ENCODE results near the gene SFI1. TPM values are rescaled to one million over a fixed set of nuclear protein-coding genes. Genes with fewer than 3 reads are reported as not detected.

SFI1 gene, protein sequence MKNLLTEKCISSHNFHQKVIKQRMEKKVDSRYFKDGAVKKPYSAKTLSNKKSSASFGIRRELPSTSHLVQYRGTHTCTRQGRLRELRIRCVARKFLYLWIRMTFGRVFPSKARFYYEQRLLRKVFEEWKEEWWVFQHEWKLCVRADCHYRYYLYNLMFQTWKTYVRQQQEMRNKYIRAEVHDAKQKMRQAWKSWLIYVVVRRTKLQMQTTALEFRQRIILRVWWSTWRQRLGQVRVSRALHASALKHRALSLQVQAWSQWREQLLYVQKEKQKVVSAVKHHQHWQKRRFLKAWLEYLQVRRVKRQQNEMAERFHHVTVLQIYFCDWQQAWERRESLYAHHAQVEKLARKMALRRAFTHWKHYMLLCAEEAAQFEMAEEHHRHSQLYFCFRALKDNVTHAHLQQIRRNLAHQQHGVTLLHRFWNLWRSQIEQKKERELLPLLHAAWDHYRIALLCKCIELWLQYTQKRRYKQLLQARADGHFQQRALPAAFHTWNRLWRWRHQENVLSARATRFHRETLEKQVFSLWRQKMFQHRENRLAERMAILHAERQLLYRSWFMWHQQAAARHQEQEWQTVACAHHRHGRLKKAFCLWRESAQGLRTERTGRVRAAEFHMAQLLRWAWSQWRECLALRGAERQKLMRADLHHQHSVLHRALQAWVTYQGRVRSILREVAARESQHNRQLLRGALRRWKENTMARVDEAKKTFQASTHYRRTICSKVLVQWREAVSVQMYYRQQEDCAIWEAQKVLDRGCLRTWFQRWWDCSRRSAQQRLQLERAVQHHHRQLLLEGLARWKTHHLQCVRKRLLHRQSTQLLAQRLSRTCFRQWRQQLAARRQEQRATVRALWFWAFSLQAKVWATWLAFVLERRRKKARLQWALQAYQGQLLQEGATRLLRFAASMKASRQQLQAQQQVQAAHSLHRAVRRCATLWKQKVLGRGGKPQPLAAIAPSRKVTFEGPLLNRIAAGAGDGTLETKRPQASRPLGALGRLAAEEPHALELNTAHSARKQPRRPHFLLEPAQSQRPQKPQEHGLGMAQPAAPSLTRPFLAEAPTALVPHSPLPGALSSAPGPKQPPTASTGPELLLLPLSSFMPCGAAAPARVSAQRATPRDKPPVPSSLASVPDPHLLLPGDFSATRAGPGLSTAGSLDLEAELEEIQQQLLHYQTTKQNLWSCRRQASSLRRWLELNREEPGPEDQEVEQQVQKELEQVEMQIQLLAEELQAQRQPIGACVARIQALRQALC
- total RNA-seq = 406 and 416 TPM in 2 replicates

DNA sequence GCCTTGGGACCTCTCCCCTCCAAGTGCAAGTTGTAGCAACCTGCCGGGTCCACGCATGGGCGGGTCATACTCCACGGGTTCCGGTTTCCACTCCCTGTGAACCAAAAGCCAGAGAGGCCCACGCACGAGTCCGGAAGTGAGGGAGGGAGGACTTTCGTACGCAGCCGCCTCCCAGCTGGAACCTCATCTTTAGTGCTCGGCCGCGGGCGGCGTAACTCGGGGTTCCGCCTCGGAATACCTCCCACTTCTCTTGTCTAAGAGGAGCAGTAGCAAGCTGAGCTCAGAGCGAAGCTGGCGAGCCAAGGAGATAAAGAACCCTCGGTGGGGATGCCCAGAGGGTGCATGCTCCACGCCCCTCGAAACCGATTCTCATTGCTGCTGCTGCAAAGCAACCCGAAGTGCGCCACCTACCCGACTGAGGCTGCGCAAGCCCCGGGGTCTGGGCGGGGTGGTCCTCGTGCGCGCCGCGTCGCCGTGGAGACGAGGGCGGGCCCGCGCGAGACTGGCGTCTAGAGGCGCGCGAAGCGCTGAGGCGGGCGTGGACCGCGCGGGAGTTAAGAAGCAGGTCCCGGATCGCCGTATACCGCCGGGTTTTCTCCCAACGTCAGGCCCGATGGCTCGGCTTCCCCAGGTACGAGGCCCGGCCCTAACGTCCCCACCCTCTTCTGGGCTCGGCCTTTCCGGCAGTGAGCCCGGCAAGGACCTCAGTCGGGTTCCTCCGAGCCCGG, at the start of gene SFI1:
Gene SFI1, plus strand, starts transcription at position 530 of the 728 bp plus-strand sequence. CDS start 11,749 bp downstream, outside the sequence.
- peak; percentile 94 for DNase-seq (ENCODE audit: low spot score)
- intact Hi-C loops (cut with micrococcal nuclease) = loop anchor here (1.0 to 5.0 kb wide), 5 partner anchors 8 to 256 kb away; partner anchors contain the start of genes DEPDC5 and PRR14L
- Mint-ChIP-seq H3K36me3 (ENCODE audit: low read depth) (peaks cover 19% of the 10 kb centered on the region), H3K4me1 (ENCODE audit: low read depth) (peaks cover 40% of the 10 kb centered on the region), H3K9me3 (no peaks in the 10 kb centered on the region), H3K4me3 (peak within 1 kb of the TSS; percentile 99), H3K27ac (peak within 1 kb of the TSS; percentile 99), H3K27me3 (ENCODE audit: insufficient read depth) (no peaks in the 10 kb centered on the region)

DNA sequence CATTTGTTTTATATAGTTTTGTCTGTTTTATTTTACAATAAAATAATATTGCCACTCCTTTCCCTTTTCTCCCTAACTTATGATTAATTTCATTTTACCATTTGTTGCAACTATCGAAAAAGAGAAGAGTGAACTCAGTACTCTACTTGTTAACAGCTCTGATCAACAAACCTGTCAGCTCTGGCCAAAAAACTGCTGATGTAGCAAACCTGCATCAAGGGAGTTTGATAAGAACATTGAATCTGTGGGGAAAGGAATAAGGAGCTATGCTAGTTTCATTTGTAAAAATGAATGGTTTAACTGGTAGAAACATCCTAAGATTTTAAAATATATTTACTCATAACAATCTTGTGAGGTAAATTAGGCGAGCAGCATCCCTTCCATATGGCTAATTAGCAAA, 49.6 kb upstream of the SFI1 start:
- Mint-ChIP-seq H3K27ac (no peak overlapping the region), H3K36me3 (ENCODE audit: low read depth) (peaks cover 52% of the 10 kb centered on the region), H3K9me3 (no peaks in the 10 kb centered on the region), H3K27me3 (ENCODE audit: insufficient read depth) (no peaks in the 10 kb centered on the region), H3K4me3 (no peak overlapping the region), H3K4me1 (ENCODE audit: low read depth) (peaks cover 6% of the 10 kb centered on the region)
- intact Hi-C loops (cut with micrococcal nuclease) = no loop called here
- no peak for DNase-seq (ENCODE audit: low spot score)

DNA sequence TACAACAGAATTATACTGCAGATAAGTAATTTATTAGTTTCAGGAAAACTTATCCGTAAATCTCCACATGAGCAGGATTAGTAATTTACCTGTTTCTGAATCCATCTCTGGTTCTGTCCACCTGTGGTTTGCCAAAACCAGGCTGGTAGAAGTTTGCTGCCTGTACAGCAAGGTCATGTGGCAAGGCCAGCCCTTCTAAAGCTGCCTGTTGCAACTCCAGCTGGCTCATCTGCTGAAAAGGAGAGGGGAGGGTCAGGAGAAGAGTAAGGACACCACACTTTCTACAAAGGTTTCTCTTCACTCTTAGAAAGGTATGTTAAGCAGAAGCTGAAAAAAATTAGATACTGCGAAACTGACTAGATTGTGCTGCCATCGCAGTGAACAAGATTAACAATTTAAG, 49.0 kb upstream of the SFI1 start:
- H3K36me3 Mint-ChIP-seq (ENCODE audit: low read depth) = peaks cover 48% of the 10 kb centered on the region
- intact Hi-C loops (cut with micrococcal nuclease) = no loop called here
- H3K27ac Mint-ChIP-seq = no peak overlapping the region
- H3K4me3 Mint-ChIP-seq = no peak overlapping the region
- H3K9me3 Mint-ChIP-seq = no peaks in the 10 kb centered on the region
- no peaks in the 10 kb centered on the region for H3K27me3 Mint-ChIP-seq (ENCODE audit: insufficient read depth)
- DNase-seq (ENCODE audit: low spot score) = no peak
- H3K4me1 Mint-ChIP-seq (ENCODE audit: low read depth) = peaks cover 6% of the 10 kb centered on the region

DNA sequence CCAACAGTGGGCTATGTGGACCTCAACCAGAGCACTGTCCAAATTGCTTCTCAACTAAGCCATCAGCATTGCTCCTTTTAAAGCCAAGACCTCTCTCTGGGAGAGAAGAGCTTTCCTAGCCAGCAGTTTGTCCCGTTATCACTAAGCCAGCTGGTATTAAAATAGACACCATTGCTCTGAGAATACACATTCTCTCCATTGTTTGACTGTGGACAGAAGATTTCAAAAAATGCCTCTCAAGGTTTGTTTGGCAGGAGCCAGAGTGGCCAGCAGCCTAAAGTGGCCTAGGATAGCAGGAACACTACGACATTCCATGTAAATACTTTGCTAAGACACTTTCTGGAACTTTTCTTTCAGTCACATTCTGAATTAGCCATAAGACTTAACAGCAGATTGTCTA, 48.0 kb upstream of the SFI1 start:
- DNase-seq (ENCODE audit: low spot score) = no peak
- H3K4me1 Mint-ChIP-seq (ENCODE audit: low read depth) = peaks cover 6% of the 10 kb centered on the region
- H3K9me3 Mint-ChIP-seq = no peaks in the 10 kb centered on the region
- intact Hi-C loops (cut with micrococcal nuclease) = no loop called here
- H3K36me3 Mint-ChIP-seq (ENCODE audit: low read depth) = peaks cover 39% of the 10 kb centered on the region
- H3K27me3 Mint-ChIP-seq (ENCODE audit: insufficient read depth) = no peaks in the 10 kb centered on the region
- H3K27ac Mint-ChIP-seq = no peak overlapping the region
- no peak overlapping the region for H3K4me3 Mint-ChIP-seq

DNA sequence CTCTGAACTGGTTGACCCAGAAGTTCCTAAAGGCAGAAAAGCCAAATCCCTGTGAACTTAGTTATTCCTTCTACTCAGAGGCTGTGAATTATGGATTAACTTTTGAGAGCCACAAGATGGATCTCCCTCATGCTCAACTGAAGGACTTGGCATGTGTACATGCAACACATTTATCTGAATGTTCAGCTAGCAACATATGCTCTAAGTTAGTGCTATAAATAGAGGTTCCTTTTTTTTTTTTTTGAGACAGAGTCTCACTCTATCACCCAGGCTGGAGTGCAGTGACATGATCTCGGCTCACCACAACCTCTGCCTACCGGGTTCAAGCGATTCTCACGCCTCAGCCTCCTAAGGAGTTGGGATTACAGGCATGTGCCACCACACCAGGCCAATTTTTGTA, 46.8 kb upstream of the SFI1 start:
- intact Hi-C loops (cut with micrococcal nuclease) = no loop called here
- Mint-ChIP-seq H3K36me3 (ENCODE audit: low read depth) (peaks cover 40% of the 10 kb centered on the region), H3K4me1 (ENCODE audit: low read depth) (peaks cover 6% of the 10 kb centered on the region), H3K9me3 (no peaks in the 10 kb centered on the region), H3K4me3 (no peak overlapping the region), H3K27me3 (ENCODE audit: insufficient read depth) (no peaks in the 10 kb centered on the region), H3K27ac (no peak overlapping the region)
- no peak for DNase-seq (ENCODE audit: low spot score)

DNA sequence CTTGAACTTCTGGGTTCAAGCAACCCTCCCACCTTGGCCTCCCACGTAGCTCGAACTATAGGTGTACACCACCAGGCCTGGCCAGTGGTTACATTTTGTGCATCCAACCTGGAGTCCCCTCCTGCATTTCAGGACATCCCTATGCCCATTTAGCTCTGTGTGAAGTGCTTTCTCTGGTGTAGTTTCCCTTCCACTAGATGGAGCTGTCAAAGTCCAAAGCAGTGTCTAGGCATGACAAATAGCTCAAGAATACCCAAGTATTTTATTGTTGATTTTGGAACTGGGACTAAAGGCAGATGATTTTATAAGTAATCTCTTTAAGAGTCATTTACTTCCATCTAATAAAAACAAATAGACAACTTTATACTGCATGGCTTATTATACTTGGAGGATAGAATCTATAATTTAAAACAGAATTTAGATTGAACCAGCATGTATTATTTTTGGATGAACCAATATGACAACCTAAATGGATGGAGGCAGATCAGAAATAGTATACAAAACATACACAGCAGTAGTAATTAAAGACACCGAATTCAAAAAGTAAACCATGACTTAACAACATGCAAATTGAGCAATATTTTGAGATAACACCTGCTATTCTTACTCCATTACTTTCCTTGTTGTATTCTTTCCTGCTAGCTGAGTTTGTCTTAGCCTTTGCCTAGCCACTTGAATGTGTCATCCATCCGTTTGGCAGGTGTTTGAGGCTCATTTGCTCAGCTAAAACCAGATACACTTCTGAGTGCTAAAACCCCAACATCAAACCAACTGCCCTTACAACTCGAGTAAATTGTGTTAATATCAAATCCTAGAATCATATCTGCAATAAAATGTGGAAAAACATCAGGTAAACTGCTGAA, 44.4 kb upstream of the SFI1 start:
- Mint-ChIP-seq H3K9me3 (no peaks in the 10 kb centered on the region), H3K4me1 (ENCODE audit: low read depth) (no peaks in the 10 kb centered on the region), H3K36me3 (ENCODE audit: low read depth) (peaks cover 34% of the 10 kb centered on the region), H3K27ac (peak overlapping the region; percentile 27), H3K27me3 (ENCODE audit: insufficient read depth) (no peaks in the 10 kb centered on the region), H3K4me3 (no peak overlapping the region)
- intact Hi-C loops (cut with micrococcal nuclease) = loop anchor here (1.0 to 5.0 kb wide), 3 partner anchors 35 to 181 kb away; partner anchors contain the start of gene EIF4ENIF1
- DNase-seq (ENCODE audit: low spot score) = peak; percentile 6

DNA sequence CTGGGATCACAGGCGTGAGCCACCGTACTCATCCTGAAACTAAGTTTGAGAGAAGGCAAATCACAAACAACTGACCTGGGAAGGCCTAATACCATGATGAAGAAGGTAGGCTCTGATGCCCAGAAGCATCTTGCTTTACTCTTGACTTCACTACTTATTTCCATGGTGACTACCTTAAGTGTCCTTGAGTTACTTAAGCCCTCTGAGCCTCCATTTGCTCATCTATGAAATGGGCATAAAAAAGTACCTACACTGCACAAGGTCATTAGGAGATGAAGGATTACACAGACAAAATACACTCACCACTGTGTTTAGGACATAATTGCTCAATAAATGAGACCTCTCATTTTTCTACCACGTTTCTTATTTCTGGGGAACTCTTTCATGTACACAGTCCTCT, 34.6 kb upstream of the SFI1 start:
- Mint-ChIP-seq H3K4me1 (ENCODE audit: low read depth) (peaks cover 17% of the 10 kb centered on the region), H3K9me3 (no peaks in the 10 kb centered on the region), H3K4me3 (no peak overlapping the region), H3K36me3 (ENCODE audit: low read depth) (peaks cover 59% of the 10 kb centered on the region), H3K27ac (no peak overlapping the region), H3K27me3 (ENCODE audit: insufficient read depth) (no peaks in the 10 kb centered on the region)
- DNase-seq (ENCODE audit: low spot score) = no peak
- intact Hi-C loops (cut with micrococcal nuclease) = no loop called here

DNA sequence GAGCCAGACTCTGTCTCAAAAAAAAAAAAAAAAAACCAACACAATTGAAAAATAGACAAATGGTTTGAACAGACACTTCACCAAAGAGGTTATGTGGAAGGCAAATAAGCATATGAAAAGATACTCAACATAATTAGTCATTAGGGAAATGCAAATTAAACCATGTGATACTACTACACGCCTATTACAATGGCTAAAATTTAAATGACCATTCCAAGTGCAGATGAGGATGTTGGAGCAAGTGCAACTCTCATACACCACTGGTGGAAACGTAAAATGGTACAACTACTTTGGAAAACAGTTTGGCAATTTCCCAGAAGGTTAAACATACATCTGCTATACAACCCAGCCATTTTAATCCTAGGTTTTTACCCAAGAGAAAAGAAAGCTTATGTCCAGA, 31.0 kb upstream of the SFI1 start:
- H3K27me3 Mint-ChIP-seq (ENCODE audit: insufficient read depth) = no peaks in the 10 kb centered on the region
- H3K27ac Mint-ChIP-seq = no peak overlapping the region
- DNase-seq (ENCODE audit: low spot score) = no peak
- no peak overlapping the region for H3K4me3 Mint-ChIP-seq
- intact Hi-C loops (cut with micrococcal nuclease) = no loop called here
- H3K4me1 Mint-ChIP-seq (ENCODE audit: low read depth) = peaks cover 21% of the 10 kb centered on the region
- peaks cover 54% of the 10 kb centered on the region for H3K36me3 Mint-ChIP-seq (ENCODE audit: low read depth)
- H3K9me3 Mint-ChIP-seq = no peaks in the 10 kb centered on the region

DNA sequence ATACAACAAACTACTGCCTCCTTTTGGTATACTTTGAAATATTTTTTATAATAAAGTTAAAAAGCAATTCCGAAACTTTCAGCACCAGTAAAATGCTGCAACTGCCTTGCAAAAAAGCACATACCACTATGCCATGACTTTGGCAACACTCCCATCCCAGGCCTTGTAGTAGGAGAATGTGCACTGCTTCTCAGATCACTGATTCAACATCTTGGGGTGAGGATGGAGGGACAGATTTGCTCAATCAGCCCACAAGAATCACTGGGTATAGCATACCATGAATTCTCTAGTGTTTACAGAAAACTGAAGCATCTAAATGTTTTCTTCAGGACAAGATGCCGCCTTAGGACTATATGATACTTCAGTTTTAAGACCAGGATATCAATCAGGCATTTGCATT, 21.6 kb upstream of the SFI1 start:
- H3K36me3 Mint-ChIP-seq (ENCODE audit: low read depth) = peaks cover 43% of the 10 kb centered on the region

DNA sequence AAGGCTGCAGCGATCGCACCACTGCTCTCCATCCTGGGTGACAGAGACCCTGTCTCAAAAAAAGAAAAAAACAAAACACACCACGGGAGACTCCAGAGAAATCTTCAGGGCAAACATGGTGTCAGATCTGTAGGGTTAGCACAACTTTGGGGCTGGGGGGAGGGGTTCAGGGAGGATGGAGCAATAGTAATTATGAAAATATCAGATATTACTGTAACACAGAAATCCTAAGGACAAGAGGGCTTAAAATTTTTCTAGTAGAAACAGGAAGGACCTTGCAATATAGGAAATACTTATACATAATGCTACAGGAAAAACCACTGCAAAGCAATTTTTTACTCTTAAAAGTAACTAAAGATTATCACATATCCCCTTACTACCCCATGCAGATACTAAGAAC, 20.5 kb upstream of the SFI1 start:
- Mint-ChIP-seq H3K4me1 (ENCODE audit: low read depth) (peaks cover 41% of the 10 kb centered on the region), H3K9me3 (no peaks in the 10 kb centered on the region), H3K27ac (peak overlapping the region; percentile 44)

More for the DNA sequence above, 21.6 kb upstream of the SFI1 start:
- Mint-ChIP-seq H3K4me1 (ENCODE audit: low read depth) (peaks cover 41% of the 10 kb centered on the region), H3K9me3 (no peaks in the 10 kb centered on the region), H3K4me3 (no peak overlapping the region), H3K27me3 (ENCODE audit: insufficient read depth) (no peaks in the 10 kb centered on the region), H3K27ac (no peak overlapping the region)
- DNase-seq (ENCODE audit: low spot score) = no peak
- intact Hi-C loops (cut with micrococcal nuclease) = no loop called here

DNA sequence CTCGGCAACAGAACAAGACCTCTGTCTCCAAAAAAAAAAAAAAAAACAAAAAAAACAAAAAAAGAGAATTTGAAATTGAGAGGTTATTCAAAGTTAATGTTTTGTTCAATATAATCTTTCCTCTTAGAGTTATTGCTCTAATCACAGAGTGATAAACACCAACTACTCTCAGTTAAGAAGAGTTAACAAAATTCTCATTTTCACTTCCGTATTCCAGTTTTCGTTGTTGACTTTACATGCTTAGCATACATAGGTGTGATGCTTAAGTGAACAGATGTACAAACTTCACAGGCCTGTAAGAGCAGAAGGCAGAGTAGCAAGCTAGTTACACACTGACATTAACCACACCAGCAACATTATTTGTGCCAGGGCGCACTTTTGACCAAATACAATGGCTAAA, 19.0 kb upstream of the SFI1 start:
- H3K4me1 Mint-ChIP-seq (ENCODE audit: low read depth) = peaks cover 34% of the 10 kb centered on the region
- no peaks in the 10 kb centered on the region for H3K27me3 Mint-ChIP-seq (ENCODE audit: insufficient read depth)
- no peak overlapping the region for H3K4me3 Mint-ChIP-seq
- no peak for DNase-seq (ENCODE audit: low spot score)
- peaks cover 54% of the 10 kb centered on the region for H3K36me3 Mint-ChIP-seq (ENCODE audit: low read depth)
- peak overlapping the region; percentile 55 for H3K27ac Mint-ChIP-seq
- intact Hi-C loops (cut with micrococcal nuclease) = no loop called here
- no peaks in the 10 kb centered on the region for H3K9me3 Mint-ChIP-seq

More for the DNA sequence above, 20.5 kb upstream of the SFI1 start:
- Mint-ChIP-seq H3K36me3 (ENCODE audit: low read depth) (peaks cover 49% of the 10 kb centered on the region), H3K4me3 (no peak overlapping the region), H3K27me3 (ENCODE audit: insufficient read depth) (no peaks in the 10 kb centered on the region)
- no peak for DNase-seq (ENCODE audit: low spot score)
- intact Hi-C loops (cut with micrococcal nuclease) = no loop called here

Data from activated T-helper 1 cell treated with anti-CD3 and anti-CD28 coated beads, Interleukin-12 subunit alpha, Interleukin-12 subunit beta, Interleukin-2, Interleukin-4 antibody, amounts not matched to agents 30 ng/mL and 10 ng/mL and 1 ng/mL, durations not matched to agents 14 hours and 24 hours and 36 hours (primary cell).